H9 (cell line): Measurements from ENCODE around the gene SKAP1. TPM values are rescaled to one million over a fixed set of nuclear protein-coding genes. Genes with fewer than 3 reads are reported as not detected.

Source experiments
- DNase-seq: peaks from one replicate; pipeline ENCODE4 v3.0.0-alpha.2; 2017
- H2AFZ ChIP-seq: one replicate; pipeline ENCODE4 v1.6.1; 2013; ENCODE audit warnings: mild to moderate bottlenecking, low read length, control low read depth, moderate library complexity
- H2AK5ac ChIP-seq: 2 replicates; pipeline ENCODE4 v1.6.1; 2013; ENCODE audit warnings: low read length, control low read depth, mixed read lengths; ENCODE audit not compliant: insufficient read length
- H2BK120ac ChIP-seq: one replicate; pipeline ENCODE4 v1.6.1; 2013; ENCODE audit warnings: low read depth, mild to moderate bottlenecking, low read length, control low read depth, inconsistent platforms; ENCODE audit not compliant: poor library complexity, severe bottlenecking
- H2BK12ac ChIP-seq: 2 replicates; pipeline ENCODE4 v1.6.1; 2013; ENCODE audit warnings: low read length, control low read depth, mixed read lengths, low read depth; ENCODE audit not compliant: insufficient read length
- H2BK15ac ChIP-seq: 2 replicates; pipeline ENCODE4 v1.6.1; 2013; ENCODE audit warnings: low read depth, low read length, control low read depth
- H2BK20ac ChIP-seq: one replicate; pipeline ENCODE4 v1.6.1; 2013; ENCODE audit warnings: low read depth, mild to moderate bottlenecking, low read length, control low read depth, inconsistent platforms; ENCODE audit not compliant: poor library complexity, severe bottlenecking
- H2BK5ac ChIP-seq: 2 replicates; pipeline ENCODE4 v1.6.1; 2013; ENCODE audit warnings: low read length, control low read depth, mixed read lengths; ENCODE audit not compliant: insufficient read length
- H3K14ac ChIP-seq: 2 replicates; pipeline ENCODE4 v1.6.1; 2013; ENCODE audit warnings: low read length, control low read depth; ENCODE audit not compliant: insufficient read depth
- H3K18ac ChIP-seq: 2 replicates; pipeline ENCODE4 v1.6.1; 2013; ENCODE audit warnings: low read depth, mild to moderate bottlenecking, mixed read lengths, low read length, control low read depth; ENCODE audit not compliant: insufficient read length
- H3K23ac ChIP-seq: 2 replicates; pipeline ENCODE4 v1.6.1; 2013; ENCODE audit warnings: low read length, control low read depth, mixed read lengths, low read depth; ENCODE audit not compliant: insufficient read length
- H3K23me2 ChIP-seq: 2 replicates; pipeline ENCODE4 v1.6.1; 2013; ENCODE audit warnings: low read depth, mild to moderate bottlenecking, mixed read lengths, low read length, control low read depth; ENCODE audit not compliant: insufficient read length, poor library complexity, severe bottlenecking
- H3K27ac ChIP-seq: 2 replicates; pipeline ENCODE4 v1.5.1; 2013; ENCODE audit warnings: low read length, control low read depth, mixed read lengths, low read depth; ENCODE audit not compliant: insufficient read length
- H3K27me3 ChIP-seq: 2 replicates; pipeline ENCODE4 v1.6.1; 2013; ENCODE audit warnings: low read length, control low read depth, inconsistent platforms; ENCODE audit not compliant: insufficient read depth
- H3K4ac ChIP-seq: 2 replicates; pipeline ENCODE4 v1.6.1; 2013; ENCODE audit warnings: low read depth, mild to moderate bottlenecking, control low read depth, inconsistent platforms, low read length, moderate library complexity
- H3K4me1 ChIP-seq: 2 replicates; pipeline ENCODE4 v1.6.1; 2013; ENCODE audit warnings: low read length, control low read depth, inconsistent platforms; ENCODE audit not compliant: insufficient read depth
- H3K4me2 ChIP-seq: 2 replicates; pipeline ENCODE4 v1.6.1; 2013; ENCODE audit warnings: low read length, control low read depth, mixed read lengths; ENCODE audit not compliant: insufficient read length, insufficient read depth
- H3K56ac ChIP-seq: 2 replicates; pipeline ENCODE4 v1.6.1; 2013; ENCODE audit warnings: low read depth, mild to moderate bottlenecking, mixed read lengths, low read length, control low read depth; ENCODE audit not compliant: insufficient read length
- H3K79me1 ChIP-seq: 2 replicates; pipeline ENCODE4 v1.6.1; 2013; ENCODE audit warnings: low read depth, mild to moderate bottlenecking, moderate library complexity, low read length, control low read depth, inconsistent platforms; ENCODE audit not compliant: insufficient read depth, poor library complexity, severe bottlenecking
- H3K79me2 ChIP-seq: 2 replicates; pipeline ENCODE4 v1.6.1; 2013; ENCODE audit warnings: low read length, control low read depth, inconsistent platforms; ENCODE audit not compliant: insufficient read depth
- H3K9ac ChIP-seq: 2 replicates; pipeline ENCODE4 v1.6.1; 2013; ENCODE audit warnings: low read length, control low read depth, mixed read lengths; ENCODE audit not compliant: insufficient read length; ENCODE audit errors: extremely low read depth
- H3K9me3 ChIP-seq: one replicate; pipeline ENCODE4 v1.6.1; 2013; ENCODE audit warnings: low read depth, low read length, inconsistent platforms; ENCODE audit not compliant: control insufficient read depth
- H3T11ph ChIP-seq: one replicate; pipeline ENCODE4 v1.6.1; 2013; ENCODE audit warnings: mild to moderate bottlenecking, low read length, control low read depth, inconsistent platforms
- H4K20me1 ChIP-seq: one replicate; pipeline ENCODE4 v1.6.1; 2013; ENCODE audit not compliant: control insufficient read depth, insufficient read length, insufficient read depth
- H4K5ac ChIP-seq: 2 replicates; pipeline ENCODE4 v1.6.1; 2013; ENCODE audit warnings: low read depth, mild to moderate bottlenecking, mixed read lengths, low read length, control low read depth; ENCODE audit not compliant: insufficient read length
- H4K8ac ChIP-seq: replicated peaks from 2 replicates; pipeline ENCODE4 v1.6.1; 2013; ENCODE audit warnings: low read length, control low read depth, mixed read lengths, low read depth; ENCODE audit not compliant: insufficient read length
- H4K91ac ChIP-seq: 2 replicates; pipeline ENCODE4 v1.6.1; 2013; ENCODE audit warnings: low read depth, mild to moderate bottlenecking, moderate library complexity, mixed read lengths, low read length, control low read depth; ENCODE audit not compliant: insufficient read length
- H3K27ac Mint-ChIP-seq, 3 experiments: 2 replicates in 2 of 3; 3 replicates in 1 of 3; pipeline ENCODE4 v1.8.0; 2020 to 2021; ENCODE audit warnings: mixed read lengths in 3 of 3, mild to moderate bottlenecking in 1 of 3, moderate library complexity in 1 of 3
- H3K27me3 Mint-ChIP-seq: 2 replicates; pipeline ENCODE4 v1.8.0; 2021; ENCODE audit warnings: low read depth, mild to moderate bottlenecking, moderate library complexity, mixed read lengths
- H3K36me3 Mint-ChIP-seq, 3 experiments: 2 replicates in 2 of 3; 3 replicates in 1 of 3; pipeline ENCODE4 v1.8.0; 2020 to 2021; ENCODE audit warnings: low read depth in 3 of 3, mixed read lengths in 3 of 3; ENCODE audit not compliant: insufficient read depth in 1 of 3
- H3K4me1 Mint-ChIP-seq, 2 experiments: 2 replicates each; pipeline ENCODE4 v1.8.0; 2020; ENCODE audit warnings: mixed read lengths in 2 of 2
- H3K4me3 Mint-ChIP-seq, 2 experiments: 2 replicates in 1 of 2; 3 replicates in 1 of 2; pipeline ENCODE4 v1.8.0; 2020 to 2021; ENCODE audit warnings: mild to moderate bottlenecking in 2 of 2, mixed read lengths in 2 of 2, moderate library complexity in 1 of 2
- H3K9me3 Mint-ChIP-seq, 2 experiments: 2 replicates in 1 of 2; 3 replicates in 1 of 2; pipeline ENCODE4 v1.8.0; 2020; ENCODE audit warnings: mild to moderate bottlenecking in 2 of 2, mixed read lengths in 2 of 2, moderate library complexity in 1 of 2
- CTCF ChIP-seq: fragments of 200-600 bp; sonication (generic); conservative IDR thresholded peaks from 3 replicates; pipeline ENCODE4 v1.8.0; 2021; ENCODE audit warnings: antibody characterized with exemption, mild to moderate bottlenecking
- total RNA-seq: library from RNA; stranded (reverse); gene quantifications from 2 replicates; pipeline ENCODE4 v1.2.1, GENCODE V29; 2021

The SKAP1 gene
- total RNA-seq, 1 experiment from 2014 or later: not detected

- Histone ChIP-seq H3K23ac (no peak overlapping the region), H3T11ph (no peak overlapping the region), H3K79me1 (no peaks in the 10 kb centered on the region), H2BK120ac (no peak overlapping the region), H3K4me2 (no peak overlapping the region), H4K91ac (no peak overlapping the region), H3K56ac (no peak overlapping the region), H4K5ac (no peak overlapping the region), H2AK5ac (no peak overlapping the region), H2BK12ac (no peak overlapping the region), H2AFZ (no peak overlapping the region), H3K27ac (no peak overlapping the region), H3K4ac (no peak overlapping the region), H3K9ac (no peak overlapping the region), H2BK15ac (no peak overlapping the region), H3K23me2 (no peaks in the 10 kb centered on the region), H3K4me1 (peaks cover 7% of the 10 kb centered on the region; the same call in 1 of the 2 replicates), H3K18ac (no peak overlapping the region), H3K79me2 (no peaks in the 10 kb centered on the region), H2BK20ac (no peak overlapping the region), H3K14ac (no peak overlapping the region), H3K9me3 (no peaks in the 10 kb centered on the region), H3K27me3 (no peaks in the 10 kb centered on the region), H4K8ac (no peak overlapping the region), H2BK5ac (no peak overlapping the region), H4K20me1 (no peaks in the 10 kb centered on the region)
- Mint-ChIP-seq H3K27ac (no peak overlapping the region), H3K36me3 (no peaks in the 10 kb centered on the region), H3K4me1 (peaks cover 34 to 41% of the 10 kb centered on the region in 2 experiments), H3K4me3 (no peak overlapping the region), H3K9me3 (no peaks in the 10 kb centered on the region), H3K27me3 (peaks cover 34% of the 10 kb centered on the region)
- DNase-seq: no peak
- no peak for TF ChIP-seq CTCF
Measured at GRCh38 chr17:48195910-48196309, 234.1 kb downstream of the SKAP1 start.
